Activated naive CD8-positive, alpha-beta T cell treated with anti-CD3 and anti-CD28 coated beads, Interleukin-2, amount 10 ng/mL, durations not matched to agents 7 days and 5 days (primary cell): ENCODE measurements around the gene PSMC5. TPM values are rescaled to one million over a fixed set of nuclear protein-coding genes. Genes with fewer than 3 reads are reported as not detected.
"Not testable (repeated sequence)": the region's sequence is repeated elsewhere in the genome, so short reads cannot be mapped to it uniquely, and the experiment has no call there.

Experiments used
- ATAC-seq: fragments of 150-1000 bp; cut with Tn5 transposase; one replicate; pipeline ENCODE4 v1.10.0; 2021; ENCODE audit warnings: low read depth, moderate library complexity
- POLR2A ChIA-PET: fragments of 350-600 bp; sonication (Branson Sonifier 250); formaldehyde crosslinking; loops from one replicate; lab custom pipeline; 2021; ENCODE audit warnings: antibody characterized with exemption; lab: Charles Lee
- DNase-seq: peaks from one replicate; pipeline ENCODE4 v3.0.0; 2021
- H3K27ac Mint-ChIP-seq: one replicate; pipeline ENCODE4 v1.8.0; 2022; ENCODE audit warnings: mild to moderate bottlenecking, mixed read lengths
- H3K27me3 Mint-ChIP-seq: one replicate; pipeline ENCODE4 v1.8.0; 2022; ENCODE audit warnings: mild to moderate bottlenecking, moderate library complexity, mixed read lengths
- H3K36me3 Mint-ChIP-seq: one replicate; pipeline ENCODE4 v1.8.0; 2021; ENCODE audit warnings: mild to moderate bottlenecking, mixed read lengths
- H3K4me1 Mint-ChIP-seq: one replicate; pipeline ENCODE4 v1.8.0; 2021; ENCODE audit warnings: mixed read lengths
- H3K4me3 Mint-ChIP-seq: one replicate; pipeline ENCODE4 v1.8.0; 2022; ENCODE audit warnings: mild to moderate bottlenecking, moderate library complexity, mixed read lengths
- H3K9me3 Mint-ChIP-seq: one replicate; pipeline ENCODE4 v1.8.0; 2021; ENCODE audit warnings: mixed read lengths
- total RNA-seq, 2 experiments: library from RNA; stranded (reverse); gene quantifications; one replicate each; pipeline ENCODE4 v1.2.3, GENCODE V29; 2021

The PSMC5 gene
- total RNA-seq, 2 experiments from 2014 or later, result 132 to 135 TPM

DNA sequence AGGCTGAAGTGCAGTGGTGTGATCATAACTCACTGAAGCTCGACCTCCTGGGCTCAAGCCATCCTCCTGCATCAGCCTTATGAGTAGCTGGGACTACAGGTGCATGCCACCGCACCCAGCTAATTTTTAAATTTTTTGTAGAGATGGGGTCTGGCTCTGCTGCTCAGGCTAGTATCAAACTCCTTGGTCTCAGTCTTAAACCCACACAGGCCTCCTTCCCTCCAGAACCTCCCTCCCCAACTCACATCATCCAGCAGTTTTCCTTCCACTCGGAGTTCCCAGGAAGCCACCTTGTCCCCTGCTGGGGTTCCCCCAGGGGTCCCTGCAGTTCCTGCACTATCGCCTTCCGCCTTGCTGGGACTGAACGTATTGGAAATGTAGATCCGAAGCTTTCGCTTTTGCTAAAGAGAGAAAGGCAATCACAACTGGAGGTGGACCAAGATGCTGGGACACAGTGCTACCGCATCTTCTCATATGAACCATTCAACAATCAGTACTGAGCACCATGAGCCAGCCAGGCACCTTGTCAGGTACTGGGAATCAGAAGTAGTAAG is 8.0 kb downstream of the PSMC5 start:
- ATAC-seq, result no peak
- peak overlapping the region; percentile 67 for H3K27ac Mint-ChIP-seq
- POLR2A ChIA-PET, result interaction anchor here (1.2 to 5.2 kb wide), 4 partner anchors 9 to 138 kb away, joined by 3 to 24 read pairs (median 3); partner anchors contain the start of genes CCDC47 and DDX42

GRCh38 chr17:63836811-63837210 is 9.6 kb downstream of the PSMC5 start:
- no peak for DNase-seq
- Mint-ChIP-seq H3K27ac (no peak overlapping the region), H3K36me3 (peaks cover 18% of the 10 kb centered on the region), H3K9me3 (no peaks in the 10 kb centered on the region), H3K27me3 (no peaks in the 10 kb centered on the region), H3K4me3 (no peak overlapping the region), H3K4me1 (peaks cover 24% of the 10 kb centered on the region)
- POLR2A ChIA-PET, result interaction anchor here (1.6 kb wide), 1 partner anchor 12 kb away, joined by 3 read pairs; no protein-coding TSS in a partner anchor
- no peak for ATAC-seq

More for the DNA sequence above, 8.0 kb downstream of the PSMC5 start:
- Mint-ChIP-seq H3K4me3 (no peak overlapping the region), H3K27me3 (no peaks in the 10 kb centered on the region), H3K4me1 (peaks cover 28% of the 10 kb centered on the region), H3K36me3 (peaks cover 31% of the 10 kb centered on the region), H3K9me3 (no peaks in the 10 kb centered on the region)
- no peak for DNase-seq

- POLR2A ChIA-PET, result interaction anchor here (1.6 to 6.8 kb wide), 2 partner anchors 8 to 11 kb away, joined by 3 to 83 read pairs; partner anchors contain the start of genes FTSJ3 and PSMC5
- H3K4me1 Mint-ChIP-seq, result peaks cover 22% of the 10 kb centered on the region
- H3K27ac Mint-ChIP-seq, result no peak overlapping the region
- DNase-seq, result no peak
- H3K4me3 Mint-ChIP-seq, result no peak overlapping the region
- no peaks in the 10 kb centered on the region for H3K9me3 Mint-ChIP-seq
- ATAC-seq, result no peak
- H3K36me3 Mint-ChIP-seq, result peaks cover 15% of the 10 kb centered on the region
- no peaks in the 10 kb centered on the region for H3K27me3 Mint-ChIP-seq
Observed at GRCh38 chr17:63837480-63837879, 10.2 kb downstream of the PSMC5 start.

- no peaks in the 10 kb centered on the region for H3K9me3 Mint-ChIP-seq
- no peak overlapping the region for H3K4me3 Mint-ChIP-seq
- H3K27ac Mint-ChIP-seq, result peak overlapping the region; percentile 67
- DNase-seq, result no peak
- ATAC-seq, result no peak
- POLR2A ChIA-PET, result interaction anchor here (0.8 to 6.8 kb wide), 4 partner anchors 8 to 141 kb away, joined by 3 to 83 read pairs (median 4); partner anchors contain the start of genes FTSJ3 and PSMC5
- H3K36me3 Mint-ChIP-seq, result peaks cover 13% of the 10 kb centered on the region
- no peaks in the 10 kb centered on the region for H3K27me3 Mint-ChIP-seq
- peaks cover 22% of the 10 kb centered on the region for H3K4me1 Mint-ChIP-seq
Observed at GRCh38 chr17:63837962-63838600, 10.8 kb downstream of the PSMC5 start.

DNA sequence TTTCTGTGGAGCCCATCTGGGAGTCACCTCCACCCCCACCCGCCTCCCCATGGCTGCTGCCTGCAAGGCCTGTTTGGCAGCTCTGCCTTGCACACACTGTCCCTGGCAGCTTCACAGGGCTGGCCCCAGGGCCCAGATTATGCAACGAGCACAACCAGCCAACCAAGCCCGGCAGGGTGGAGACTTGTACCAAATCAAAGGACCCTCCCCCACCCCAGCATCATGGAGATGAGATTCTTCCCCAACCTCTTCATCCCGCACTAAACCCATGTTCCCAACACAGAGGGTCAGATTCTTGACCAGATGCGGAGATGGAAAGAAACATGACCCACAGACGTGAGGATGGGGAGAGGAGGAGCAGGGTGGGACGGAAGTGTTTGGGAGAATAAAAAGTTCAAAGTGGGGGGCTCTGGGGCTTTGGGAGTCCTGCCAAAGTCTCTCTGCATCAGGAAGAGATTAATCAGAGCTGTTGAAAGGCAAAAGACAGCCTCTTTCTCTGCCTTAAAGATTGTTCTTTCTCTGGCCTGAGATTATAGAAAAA is 11.5 kb downstream of the PSMC5 start:
- Mint-ChIP-seq H3K9me3 (no peaks in the 10 kb centered on the region), H3K27me3 (no peaks in the 10 kb centered on the region), H3K36me3 (peaks cover 13% of the 10 kb centered on the region), H3K4me3 (peak overlapping the region; percentile 51), H3K27ac (peak overlapping the region; percentile 50), H3K4me1 (peaks cover 23% of the 10 kb centered on the region)
- no peak for ATAC-seq
- POLR2A ChIA-PET, result interaction anchor here (0.8 to 6.8 kb wide), 4 partner anchors 9 to 141 kb away, joined by 3 to 83 read pairs (median 4); partner anchors contain the start of genes FTSJ3 and PSMC5
- DNase-seq, result no peak

DNA sequence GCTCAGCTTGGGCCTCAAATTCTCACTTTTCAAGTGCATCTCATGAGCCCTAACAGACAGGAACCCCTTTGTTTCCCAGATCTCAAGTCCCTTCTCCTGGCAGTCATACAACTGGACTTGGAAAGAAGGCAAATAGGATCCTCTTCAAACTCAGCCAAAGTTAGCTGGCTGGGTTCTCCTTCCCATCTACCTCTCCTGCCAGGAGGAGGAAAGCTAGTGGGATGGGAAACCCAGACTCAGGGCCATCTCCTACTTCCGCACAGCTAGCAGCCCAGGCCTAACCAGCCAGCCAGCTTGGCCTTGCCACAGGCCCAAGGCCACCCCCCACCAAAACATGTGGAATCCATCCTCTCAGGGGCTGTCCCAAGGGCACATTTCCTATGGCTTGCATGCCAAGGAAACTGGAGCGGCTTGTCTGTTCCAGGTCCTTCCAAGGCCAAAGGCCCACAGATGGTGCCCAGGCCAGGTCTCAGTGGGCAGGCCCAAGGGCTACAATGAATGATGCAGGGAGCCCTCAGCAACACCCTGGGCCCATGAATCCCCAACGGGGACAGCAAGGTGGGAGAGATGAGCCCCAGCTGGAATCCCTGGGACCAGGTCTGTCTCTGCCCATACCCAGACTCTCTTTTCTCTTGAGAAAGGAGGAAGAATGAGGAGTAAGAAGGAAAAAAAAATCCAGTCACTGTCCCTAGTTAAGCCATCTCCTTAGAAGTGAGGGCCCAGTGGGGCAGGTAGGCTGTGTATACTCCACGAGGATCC is 13.5 kb downstream of the PSMC5 start:
- H3K9me3 Mint-ChIP-seq, result no peaks in the 10 kb centered on the region
- POLR2A ChIA-PET, result interaction anchor here (0.7 to 6.8 kb wide), 7 partner anchors 11 to 229 kb away, joined by 3 to 83 read pairs (median 4); partner anchors contain the start of genes CCDC47, DDX42, FTSJ3 and PSMC5
- no peak for ATAC-seq
- H3K4me3 Mint-ChIP-seq, result peak overlapping the region; percentile 93
- H3K27me3 Mint-ChIP-seq, result peaks cover 1% of the 10 kb centered on the region
- H3K4me1 Mint-ChIP-seq, result peaks cover 25% of the 10 kb centered on the region
- peak overlapping the region; percentile 95 for H3K27ac Mint-ChIP-seq
- no peak for DNase-seq
- peaks cover 2% of the 10 kb centered on the region for H3K36me3 Mint-ChIP-seq

DNA sequence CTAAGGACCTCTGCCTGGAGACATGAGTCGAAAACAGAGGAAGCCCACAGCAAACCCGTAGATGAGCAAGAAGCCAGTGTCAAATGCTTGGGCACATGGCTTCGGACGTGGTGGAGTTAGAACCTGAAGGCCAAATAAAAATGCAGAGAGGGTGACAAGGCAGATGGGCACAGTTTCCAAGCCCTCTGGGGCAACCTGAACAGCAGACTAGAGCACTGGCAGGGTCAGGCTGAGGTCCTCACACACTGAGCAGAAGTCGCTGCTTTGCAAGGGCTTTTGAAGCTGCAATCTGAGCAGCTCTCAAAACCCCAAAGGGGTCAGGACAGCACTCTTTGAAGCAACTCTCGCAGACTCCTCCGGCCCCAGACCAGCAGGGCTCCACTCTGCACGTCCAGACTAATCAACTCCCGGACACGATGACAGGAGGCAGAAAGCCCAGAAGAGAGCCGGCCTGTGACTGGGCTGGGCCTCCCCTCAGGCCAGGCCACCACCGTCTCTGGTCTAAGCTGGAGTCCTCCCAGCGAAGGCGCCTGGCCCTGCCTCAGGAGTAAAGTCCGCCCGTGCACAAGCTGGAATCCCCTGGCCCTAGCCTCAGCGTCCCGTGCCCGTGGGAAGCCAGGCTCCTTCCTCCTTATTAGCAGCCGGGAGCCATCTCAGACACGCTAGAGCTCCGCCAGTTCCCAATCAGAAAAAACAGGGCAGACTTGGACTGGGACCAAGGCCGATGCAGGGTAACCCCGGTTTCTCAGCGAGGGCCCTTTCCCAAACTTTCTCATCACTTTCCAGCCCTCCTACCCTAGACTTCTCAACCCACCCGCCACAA is 14.3 kb downstream of the PSMC5 start:
- POLR2A ChIA-PET, result interaction anchor here (0.7 to 6.8 kb wide), 11 partner anchors 12 to 229 kb away, joined by 3 to 83 read pairs (median 4); partner anchors contain the start of genes CCDC47, DDX42, FTSJ3 and LIMD2
- Mint-ChIP-seq H3K27me3 (peaks cover 2% of the 10 kb centered on the region), H3K36me3 (no peaks in the 10 kb centered on the region), H3K4me3 (peak overlapping the region; percentile 93), H3K27ac (peak overlapping the region; percentile 95), H3K9me3 (no peaks in the 10 kb centered on the region), H3K4me1 (peaks cover 25% of the 10 kb centered on the region)
- ATAC-seq, result no peak
- DNase-seq, result peak; percentile 56

DNA sequence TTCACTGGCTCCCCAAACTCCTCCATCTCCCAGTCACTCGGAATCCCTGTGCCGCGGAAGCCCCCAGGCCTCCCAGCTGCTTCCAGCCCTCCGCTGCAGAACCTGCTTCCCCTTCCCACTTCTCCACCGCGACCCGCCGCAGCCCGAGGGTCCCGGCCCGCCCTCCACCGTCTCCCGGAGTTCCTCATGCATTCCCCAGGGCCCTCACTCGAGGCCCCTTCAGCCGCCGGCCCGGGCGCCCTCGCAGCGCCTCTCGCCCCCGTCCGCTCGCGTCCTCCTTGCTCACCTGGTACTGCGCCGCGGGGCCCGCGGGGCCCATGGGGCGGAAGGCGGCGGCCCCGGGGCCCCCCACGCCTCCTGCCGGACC is 14.9 kb downstream of the PSMC5 start:
- Mint-ChIP-seq H3K36me3 (no peaks in the 10 kb centered on the region), H3K27me3 (peaks cover 2% of the 10 kb centered on the region), H3K9me3 (no peaks in the 10 kb centered on the region), H3K27ac (peak overlapping the region; percentile 95), H3K4me3 (peak overlapping the region; percentile 93), H3K4me1 (peaks cover 25% of the 10 kb centered on the region)
- DNase-seq (no peak), ATAC-seq (peak; percentile 38)
- POLR2A ChIA-PET, result interaction anchor here (1.0 to 6.8 kb wide), 8 partner anchors 13 to 230 kb away, joined by 3 to 83 read pairs (median 8); partner anchors contain the start of genes FTSJ3, LIMD2, MAP3K3 and PSMC5

- H3K27me3 Mint-ChIP-seq, result peaks cover 2% of the 10 kb centered on the region
- peaks cover 1% of the 10 kb centered on the region for H3K9me3 Mint-ChIP-seq
- H3K27ac Mint-ChIP-seq, result peak within 1 kb of the TSS; percentile 95
- H3K4me3 Mint-ChIP-seq, result peak within 1 kb of the TSS; percentile 93
- H3K36me3 Mint-ChIP-seq, result no peaks in the 10 kb centered on the region
- DNase-seq (peak; percentile 99), ATAC-seq (peak; percentile 83)
- POLR2A ChIA-PET, result interaction anchor here (0.7 to 6.8 kb wide), 13 partner anchors 13 to 662 kb away, joined by 3 to 83 read pairs (median 4); partner anchors contain the start of genes CCDC47, DDX42, FTSJ3 and ICAM2
- peaks cover 26% of the 10 kb centered on the region for H3K4me1 Mint-ChIP-seq
Observed at GRCh38 chr17:63842540-63843386, 15.5 kb downstream of the PSMC5 start, which contains the start of gene SMARCD2. TSS of gene SMARCD2 (minus strand) at chr17:63842685. CDS start at chr17:63842674, 11 bp downstream.

- DNase-seq, H3K27me3 Mint-ChIP-seq, H3K9me3 Mint-ChIP-seq, H3K36me3 Mint-ChIP-seq: not testable (repeated sequence)
- Mint-ChIP-seq H3K27ac (peak overlapping the region; percentile 94), H3K4me3 (peak overlapping the region; percentile 91), H3K4me1 (peaks cover 33% of the 10 kb centered on the region)
- ATAC-seq, result peak; percentile 15
- POLR2A ChIA-PET, result interaction anchor here (0.6 to 6.8 kb wide), 14 partner anchors 14 to 662 kb away, joined by 3 to 83 read pairs (median 4); partner anchors contain the start of genes CCDC47, DDX42, FTSJ3 and ICAM2
Observed at GRCh38 chr17:63843387-63843888, 16.2 kb downstream of the PSMC5 start.
